ENCODE data around the gene EPM2A.

The EPM2A gene

DNA sequence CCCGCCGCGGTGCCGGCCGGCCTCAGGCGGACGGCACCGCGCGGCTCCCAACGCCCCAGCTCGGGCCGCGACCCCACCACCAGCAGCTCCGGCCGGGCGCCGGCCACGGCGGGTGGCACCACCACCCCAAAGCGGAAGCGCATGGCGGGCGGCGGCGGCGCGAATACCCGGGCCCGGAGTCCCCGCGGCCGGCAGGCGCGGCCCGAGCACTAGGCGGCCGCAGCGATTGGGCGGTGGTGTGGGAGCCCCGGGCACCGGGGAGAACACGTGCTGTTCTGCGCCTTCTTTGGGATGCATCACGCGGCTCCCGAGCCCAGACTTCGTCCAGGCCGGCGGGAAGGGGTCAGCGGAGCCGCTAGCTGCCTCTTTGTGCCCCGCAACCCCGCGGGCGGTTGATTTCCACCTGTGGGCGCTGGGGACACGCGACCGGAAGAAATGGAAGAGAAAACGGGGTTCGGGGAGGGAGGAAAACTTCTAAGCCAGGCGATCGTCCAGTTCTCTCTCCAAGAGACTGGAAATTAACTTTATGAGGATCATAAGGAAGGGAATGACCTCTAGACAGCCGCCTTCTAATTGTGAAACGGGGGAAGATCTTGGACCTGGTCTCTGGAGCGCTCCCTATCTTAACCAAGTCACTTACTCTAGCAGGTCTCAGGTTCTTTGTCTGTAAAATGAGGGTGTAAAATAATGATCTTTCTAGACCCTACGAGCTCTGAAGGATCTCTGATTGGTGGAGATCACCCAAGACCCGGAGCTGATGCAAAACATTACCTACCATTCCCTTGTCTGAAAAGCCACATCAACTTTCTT lies at the start of gene EPM2A:
TSS of gene EPM2A (minus strand) at position 165 of the 810 bp plus-strand sequence. CDS start at position 143, 22 bp downstream.
- H3K4me1 Mint-ChIP-seq (ENCODE audit: low read depth) = peaks cover 4% of the 10 kb centered on the region
- peaks cover 9% of the 10 kb centered on the region for H3K9me3 Mint-ChIP-seq
- peak within 1 kb of the TSS; percentile 94 for H3K27ac Mint-ChIP-seq
- H3K4me3 Mint-ChIP-seq = peak within 1 kb of the TSS; percentile 92
- H3K27me3 Mint-ChIP-seq (ENCODE audit: low read depth) = no peaks in the 10 kb centered on the region
- H3K36me3 Mint-ChIP-seq (ENCODE audit: low read depth) = no peaks in the 10 kb centered on the region

DNA sequence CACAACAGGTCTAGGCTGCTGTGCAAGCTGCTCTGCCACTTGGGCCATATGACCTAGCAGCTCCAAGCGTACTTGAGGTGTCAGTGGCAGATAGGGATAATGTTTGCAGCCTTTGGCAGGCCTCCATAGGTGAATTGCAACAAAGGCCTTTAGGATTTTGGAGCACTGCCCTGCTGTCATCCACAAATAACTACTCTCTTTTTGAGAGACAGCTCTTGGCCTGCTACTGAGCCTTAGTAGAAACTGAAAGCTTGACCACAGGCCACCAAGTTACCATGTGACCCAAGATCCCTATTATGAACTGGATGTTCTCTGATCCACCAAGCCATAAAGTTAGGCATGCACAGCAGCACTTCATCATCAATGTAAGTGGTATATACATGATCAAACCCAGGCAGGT lies 49.4 kb upstream of the EPM2A start:
- H3K4me3 Mint-ChIP-seq = no peak overlapping the region
- H3K4me1 Mint-ChIP-seq (ENCODE audit: low read depth) = no peaks in the 10 kb centered on the region
- H3K36me3 Mint-ChIP-seq (ENCODE audit: low read depth) = peaks cover 2% of the 10 kb centered on the region
- peaks cover under 1% of the 10 kb centered on the region for H3K27me3 Mint-ChIP-seq (ENCODE audit: low read depth)
- H3K27ac Mint-ChIP-seq = no peak overlapping the region
- peaks cover 15% of the 10 kb centered on the region for H3K9me3 Mint-ChIP-seq

DNA sequence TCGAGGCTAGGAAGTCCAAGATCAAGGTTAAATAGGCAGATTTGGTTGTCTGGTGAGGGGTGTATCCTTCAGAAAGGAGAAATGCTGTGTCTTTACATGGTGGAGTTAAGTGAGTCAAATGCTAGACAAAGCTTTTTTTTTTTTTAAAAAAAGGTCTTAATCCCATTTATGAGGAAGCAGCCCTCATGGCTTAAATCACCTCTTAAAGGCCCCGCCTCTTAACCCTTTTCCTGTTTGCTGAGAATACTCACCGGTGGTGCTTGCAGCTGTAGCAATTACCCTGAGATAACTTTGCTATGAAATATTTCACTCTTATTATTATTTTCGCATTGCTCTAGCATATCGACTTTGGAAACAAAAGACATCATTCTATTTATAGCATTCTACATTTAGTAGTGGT lies 48.5 kb upstream of the EPM2A start:
- Mint-ChIP-seq H3K4me1 (ENCODE audit: low read depth) (no peaks in the 10 kb centered on the region), H3K4me3 (no peak overlapping the region), H3K9me3 (peaks cover 14% of the 10 kb centered on the region), H3K27ac (no peak overlapping the region), H3K27me3 (ENCODE audit: low read depth) (peaks cover 4% of the 10 kb centered on the region), H3K36me3 (ENCODE audit: low read depth) (peaks cover 2% of the 10 kb centered on the region)

DNA sequence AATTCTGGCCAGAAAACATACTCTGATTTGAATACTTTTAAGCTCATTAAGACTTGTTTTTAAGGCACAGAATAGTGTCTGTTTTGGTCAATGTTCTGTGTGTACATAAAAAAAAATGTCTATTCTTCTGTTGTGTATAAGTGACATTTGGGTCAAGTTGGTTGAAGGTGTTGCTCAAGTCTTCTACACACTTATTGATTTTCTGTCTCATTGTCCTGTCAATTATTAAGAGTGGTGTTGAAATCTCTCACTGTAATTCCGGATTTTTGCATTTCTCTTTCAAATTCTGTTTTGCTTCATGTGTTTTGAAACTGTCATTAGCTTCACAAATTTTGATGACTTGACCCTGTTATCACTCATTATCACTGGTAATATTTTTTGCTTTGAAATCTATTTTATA lies 37.5 kb upstream of the EPM2A start:
- no peaks in the 10 kb centered on the region for H3K27me3 Mint-ChIP-seq (ENCODE audit: low read depth)
- no peaks in the 10 kb centered on the region for H3K9me3 Mint-ChIP-seq
- H3K36me3 Mint-ChIP-seq (ENCODE audit: low read depth) = no peaks in the 10 kb centered on the region
- no peak overlapping the region for H3K4me3 Mint-ChIP-seq
- no peaks in the 10 kb centered on the region for H3K4me1 Mint-ChIP-seq (ENCODE audit: low read depth)
- no peak overlapping the region for H3K27ac Mint-ChIP-seq

DNA sequence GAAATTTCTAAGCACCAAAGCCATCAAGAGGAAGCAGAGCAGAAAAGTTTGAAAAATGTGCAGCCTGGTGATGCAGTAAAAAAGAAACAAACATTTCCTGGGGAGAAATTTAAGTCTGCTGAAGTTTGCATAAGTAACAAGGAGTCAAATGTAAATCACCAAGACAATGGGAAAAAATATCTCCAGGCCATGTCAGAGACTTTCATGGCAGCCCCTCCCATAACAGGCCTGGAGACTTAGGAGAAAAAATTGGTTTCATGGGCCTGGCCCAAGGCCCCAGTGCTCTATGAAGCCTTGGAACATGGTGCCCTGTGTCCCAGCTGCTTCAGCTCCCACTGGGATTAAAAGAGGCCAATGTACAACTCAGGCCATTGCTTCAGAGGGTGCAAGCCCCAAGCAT lies 30.1 kb upstream of the EPM2A start:
- no peaks in the 10 kb centered on the region for H3K4me1 Mint-ChIP-seq (ENCODE audit: low read depth)
- H3K27ac Mint-ChIP-seq = no peak overlapping the region
- no peak overlapping the region for H3K4me3 Mint-ChIP-seq
- no peaks in the 10 kb centered on the region for H3K9me3 Mint-ChIP-seq
- H3K36me3 Mint-ChIP-seq (ENCODE audit: low read depth) = no peaks in the 10 kb centered on the region
- H3K27me3 Mint-ChIP-seq (ENCODE audit: low read depth) = no peaks in the 10 kb centered on the region

DNA sequence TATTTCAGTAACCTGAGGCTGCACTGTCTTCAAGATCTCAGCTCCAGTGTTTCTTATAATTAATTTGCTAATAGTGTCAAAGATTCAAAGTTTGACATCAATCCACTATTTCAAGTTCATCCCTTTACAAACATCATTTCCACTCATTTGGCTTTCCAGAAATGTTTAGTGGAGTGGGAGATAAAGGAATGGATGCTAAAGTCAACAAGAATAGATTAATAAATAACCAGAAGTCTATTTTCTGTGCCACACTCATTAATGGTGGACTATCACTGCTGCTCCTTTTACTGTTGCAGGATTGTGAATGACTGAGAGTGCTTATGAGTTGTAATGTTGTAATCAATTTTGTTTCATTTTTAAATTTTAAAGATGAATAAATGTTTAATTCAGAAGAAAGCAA lies 28.4 kb upstream of the EPM2A start:
- Mint-ChIP-seq H3K4me3 (no peak overlapping the region), H3K4me1 (ENCODE audit: low read depth) (no peaks in the 10 kb centered on the region)

DNA sequence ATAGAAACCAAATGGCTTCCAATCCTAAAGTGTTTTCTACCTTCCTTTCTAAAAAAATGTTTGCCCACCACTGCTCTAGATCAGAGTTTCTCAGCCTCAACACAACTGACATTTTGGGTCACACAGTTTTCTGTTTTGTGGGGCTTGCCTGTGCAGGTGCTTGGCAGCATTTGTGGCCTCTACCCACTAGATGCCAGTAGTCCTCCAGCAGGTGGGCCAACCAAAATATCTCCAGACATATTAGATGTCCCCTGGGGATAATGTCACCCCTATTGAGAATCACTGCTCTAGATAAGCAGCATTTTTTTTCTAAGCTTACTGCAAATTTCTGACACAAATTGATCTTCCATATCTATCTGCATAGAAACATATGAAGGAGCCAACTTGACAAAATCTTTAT lies 26.3 kb upstream of the EPM2A start:
- no peaks in the 10 kb centered on the region for H3K9me3 Mint-ChIP-seq
- no peaks in the 10 kb centered on the region for H3K4me1 Mint-ChIP-seq (ENCODE audit: low read depth)
- H3K4me3 Mint-ChIP-seq = no peak overlapping the region
- H3K27me3 Mint-ChIP-seq (ENCODE audit: low read depth) = no peaks in the 10 kb centered on the region
- no peak overlapping the region for H3K27ac Mint-ChIP-seq
- H3K36me3 Mint-ChIP-seq (ENCODE audit: low read depth) = no peaks in the 10 kb centered on the region

More for the DNA sequence above, 28.4 kb upstream of the EPM2A start:
- Mint-ChIP-seq H3K9me3 (no peaks in the 10 kb centered on the region), H3K27ac (no peak overlapping the region), H3K36me3 (ENCODE audit: low read depth) (no peaks in the 10 kb centered on the region), H3K27me3 (ENCODE audit: low read depth) (no peaks in the 10 kb centered on the region)

DNA sequence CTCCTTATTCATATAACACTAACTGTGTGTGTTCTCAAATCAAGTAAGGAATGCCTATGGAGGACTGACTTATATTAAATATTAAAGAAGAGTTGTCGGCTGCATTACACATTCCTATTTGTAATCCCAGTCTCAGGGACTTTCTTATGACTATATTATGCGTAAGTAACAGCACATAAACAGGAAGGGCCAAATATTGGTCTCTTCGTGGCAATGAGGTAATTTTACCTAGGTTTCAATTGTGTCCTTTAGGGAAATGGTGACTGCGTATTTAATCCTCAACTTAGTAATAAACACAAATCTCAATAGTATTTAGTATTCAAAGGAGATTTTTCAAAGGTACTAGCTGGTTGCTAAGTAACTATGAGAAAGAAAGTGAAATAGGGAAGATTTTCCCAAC lies 22.8 kb upstream of the EPM2A start:
- Mint-ChIP-seq H3K4me1 (ENCODE audit: low read depth) (peaks cover 3% of the 10 kb centered on the region), H3K27me3 (ENCODE audit: low read depth) (no peaks in the 10 kb centered on the region), H3K9me3 (no peaks in the 10 kb centered on the region), H3K36me3 (ENCODE audit: low read depth) (no peaks in the 10 kb centered on the region), H3K27ac (no peak overlapping the region), H3K4me3 (no peak overlapping the region)

DNA sequence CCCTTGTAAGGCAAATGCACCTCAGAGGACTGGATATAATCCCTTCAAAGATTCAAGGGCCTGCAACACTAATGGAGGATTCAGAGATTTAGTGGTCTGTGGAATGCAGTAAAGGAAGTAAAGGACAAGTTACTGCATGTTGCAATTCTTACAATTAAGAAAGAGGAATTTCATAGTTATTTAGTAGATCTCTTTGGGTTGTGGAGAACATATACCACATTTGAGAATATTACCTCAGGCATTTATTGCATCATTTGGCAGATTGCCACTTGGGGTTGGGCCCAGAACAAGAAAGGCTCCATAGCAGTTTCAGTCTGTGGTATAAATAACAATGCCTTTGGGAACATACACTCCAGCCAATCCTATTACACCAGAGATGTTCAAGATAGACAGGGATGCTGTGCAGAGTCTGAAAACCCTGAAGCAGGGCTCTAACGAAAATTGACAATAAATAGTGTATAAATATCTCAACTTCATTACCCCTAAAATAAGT lies 20.9 kb upstream of the EPM2A start:
- no peaks in the 10 kb centered on the region for H3K9me3 Mint-ChIP-seq
- H3K27ac Mint-ChIP-seq = no peak overlapping the region
- H3K36me3 Mint-ChIP-seq (ENCODE audit: low read depth) = no peaks in the 10 kb centered on the region
- no peak overlapping the region for H3K4me3 Mint-ChIP-seq
- peaks cover 3% of the 10 kb centered on the region for H3K4me1 Mint-ChIP-seq (ENCODE audit: low read depth)
- H3K27me3 Mint-ChIP-seq (ENCODE audit: low read depth) = no peaks in the 10 kb centered on the region

DNA sequence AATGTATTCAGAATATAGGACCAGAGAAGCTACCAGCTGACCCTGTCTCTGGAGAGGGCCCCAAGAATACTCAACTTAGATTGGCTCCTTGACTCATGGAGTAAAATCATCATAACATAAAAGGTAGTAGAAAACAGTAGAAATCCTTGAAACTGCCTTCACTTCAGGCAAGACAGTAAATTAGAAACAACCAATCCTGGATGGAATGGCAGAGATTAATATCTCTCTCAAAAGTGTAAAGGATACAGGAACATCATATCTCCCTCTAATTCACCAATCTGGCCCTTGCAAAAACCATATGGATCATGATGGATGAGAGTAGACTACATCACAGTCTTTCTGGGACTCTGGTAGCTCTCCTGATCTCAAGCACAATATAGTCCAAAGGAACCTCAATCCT lies 20.4 kb upstream of the EPM2A start:
- no peaks in the 10 kb centered on the region for H3K36me3 Mint-ChIP-seq (ENCODE audit: low read depth)

DNA sequence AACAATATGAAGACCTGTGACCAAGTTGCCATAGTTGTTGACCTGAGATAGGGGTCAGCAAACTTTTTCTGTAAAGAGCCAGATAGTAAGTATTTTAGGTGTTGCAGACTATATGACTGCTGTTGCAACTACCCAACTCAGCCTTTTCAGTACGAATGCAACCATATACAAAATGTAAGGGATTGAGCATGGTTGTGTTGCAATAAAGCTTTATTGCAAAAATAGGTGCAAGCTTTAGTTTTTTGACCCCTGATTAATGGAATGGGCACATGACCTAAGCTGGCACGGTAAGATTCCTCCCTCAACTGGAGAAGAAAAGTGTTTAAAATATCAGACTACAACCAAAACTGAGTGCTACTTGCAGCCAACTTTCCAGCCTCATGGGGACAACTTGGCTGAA lies 17.3 kb upstream of the EPM2A start:
- Mint-ChIP-seq H3K36me3 (ENCODE audit: low read depth) (peaks cover 2% of the 10 kb centered on the region), H3K27me3 (ENCODE audit: low read depth) (no peaks in the 10 kb centered on the region), H3K4me3 (no peak overlapping the region), H3K4me1 (ENCODE audit: low read depth) (peaks cover 10% of the 10 kb centered on the region), H3K9me3 (peaks cover 7% of the 10 kb centered on the region), H3K27ac (no peak overlapping the region)

More for the DNA sequence above, 20.4 kb upstream of the EPM2A start:
- Mint-ChIP-seq H3K27me3 (ENCODE audit: low read depth) (no peaks in the 10 kb centered on the region), H3K27ac (no peak overlapping the region), H3K4me3 (no peak overlapping the region), H3K9me3 (no peaks in the 10 kb centered on the region), H3K4me1 (ENCODE audit: low read depth) (peaks cover 3% of the 10 kb centered on the region)

DNA sequence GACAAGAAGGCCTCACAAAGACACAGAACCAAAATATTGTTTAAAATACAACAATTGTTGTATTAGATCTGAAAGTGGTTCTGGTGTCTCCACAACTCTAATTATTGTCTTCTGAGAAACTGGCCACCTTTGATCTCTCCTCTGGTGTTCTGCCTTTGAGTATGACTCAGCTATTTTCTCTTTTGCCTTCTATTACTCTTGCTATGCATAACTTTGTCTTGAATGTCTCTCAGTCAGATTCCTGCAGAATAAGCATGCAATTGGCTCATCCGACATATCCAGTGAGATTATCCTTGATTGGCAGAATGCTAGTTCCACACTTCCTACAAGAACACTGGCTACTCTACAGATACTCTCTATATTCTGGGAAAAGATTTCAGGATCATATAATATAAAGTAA lies 14.3 kb upstream of the EPM2A start:
- peaks cover 10% of the 10 kb centered on the region for H3K4me1 Mint-ChIP-seq (ENCODE audit: low read depth)
- peaks cover 5% of the 10 kb centered on the region for H3K27me3 Mint-ChIP-seq (ENCODE audit: low read depth)
- H3K27ac Mint-ChIP-seq = no peak overlapping the region
- peaks cover 7% of the 10 kb centered on the region for H3K9me3 Mint-ChIP-seq
- peaks cover 2% of the 10 kb centered on the region for H3K36me3 Mint-ChIP-seq (ENCODE audit: low read depth)
- H3K4me3 Mint-ChIP-seq = no peak overlapping the region

DNA sequence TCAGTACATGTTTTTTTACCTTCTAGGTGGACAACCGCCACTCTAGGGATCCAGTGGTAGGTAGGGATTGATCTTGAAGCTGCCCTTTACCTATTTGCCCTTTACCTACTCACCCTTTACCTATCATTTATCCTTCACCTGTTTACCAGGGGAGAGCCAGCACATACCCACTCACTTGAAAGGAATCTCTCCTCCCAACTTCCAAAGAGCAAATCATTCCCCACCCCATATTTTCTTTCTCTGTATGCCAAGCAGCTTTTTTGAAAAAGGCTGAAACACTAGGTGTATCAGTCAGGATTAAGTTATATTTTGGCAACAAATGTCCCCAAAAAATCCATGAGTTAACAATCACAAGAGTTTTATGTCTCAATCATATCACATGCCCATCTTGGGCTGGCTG lies 10.5 kb upstream of the EPM2A start:
- Mint-ChIP-seq H3K36me3 (ENCODE audit: low read depth) (peaks cover 2% of the 10 kb centered on the region), H3K27ac (no peak overlapping the region), H3K27me3 (ENCODE audit: low read depth) (peaks cover 5% of the 10 kb centered on the region), H3K4me3 (no peak overlapping the region), H3K9me3 (peaks cover 7% of the 10 kb centered on the region), H3K4me1 (ENCODE audit: low read depth) (peaks cover 7% of the 10 kb centered on the region)

DNA sequence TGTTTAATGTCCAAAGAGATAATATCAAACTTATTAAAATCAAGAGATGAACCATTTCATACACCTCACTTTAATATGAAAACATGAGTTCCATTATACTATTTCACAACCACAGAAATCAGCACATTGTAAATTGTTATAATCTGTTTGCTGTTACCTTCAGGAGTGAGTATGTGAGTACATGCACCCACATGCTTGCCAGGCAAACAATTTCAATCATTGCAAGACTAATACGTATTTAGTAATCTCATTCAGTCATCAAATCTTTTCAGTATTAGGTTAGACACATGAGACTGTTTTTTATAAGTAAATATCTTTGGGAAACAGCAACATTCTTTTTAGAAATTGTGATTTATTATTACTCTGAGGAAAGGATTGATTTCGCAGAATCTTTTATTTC lies 9.3 kb upstream of the EPM2A start:
- peaks cover 5% of the 10 kb centered on the region for H3K27me3 Mint-ChIP-seq (ENCODE audit: low read depth)
- no peaks in the 10 kb centered on the region for H3K36me3 Mint-ChIP-seq (ENCODE audit: low read depth)
- peaks cover 16% of the 10 kb centered on the region for H3K9me3 Mint-ChIP-seq
- H3K4me1 Mint-ChIP-seq (ENCODE audit: low read depth) = peaks cover 3% of the 10 kb centered on the region
- H3K4me3 Mint-ChIP-seq = no peak overlapping the region
- no peak overlapping the region for H3K27ac Mint-ChIP-seq

DNA sequence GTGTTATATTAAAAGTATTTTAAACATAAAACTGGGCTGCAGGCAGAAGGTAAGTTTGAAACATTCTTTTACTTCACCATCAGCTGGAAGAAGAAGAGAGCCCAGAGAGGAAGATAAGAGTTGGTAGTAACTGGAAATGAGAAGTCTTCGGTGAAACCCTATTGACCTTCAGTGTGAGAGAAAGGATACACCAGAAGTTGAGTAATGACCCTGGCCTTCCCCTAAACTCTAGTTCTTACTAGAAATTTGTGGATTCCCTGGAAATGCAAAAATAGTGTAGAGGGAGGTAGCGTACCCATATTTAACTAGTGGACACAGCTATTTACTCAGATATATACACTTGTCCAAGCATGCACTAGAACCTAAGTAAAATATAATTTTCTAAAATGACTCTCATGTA lies 8.0 kb upstream of the EPM2A start:
- H3K4me3 Mint-ChIP-seq = no peak overlapping the region
- peaks cover 5% of the 10 kb centered on the region for H3K27me3 Mint-ChIP-seq (ENCODE audit: low read depth)
- no peaks in the 10 kb centered on the region for H3K36me3 Mint-ChIP-seq (ENCODE audit: low read depth)
- H3K4me1 Mint-ChIP-seq (ENCODE audit: low read depth) = no peaks in the 10 kb centered on the region
- peaks cover 15% of the 10 kb centered on the region for H3K9me3 Mint-ChIP-seq
- no peak overlapping the region for H3K27ac Mint-ChIP-seq
